Amygdala (tissue), 56 donors: ENCODE results near the gene CELF6.

Source experiments
- DNase-seq, 56 donors: peaks; one replicate each; lab custom pipeline; 2025; lab: John Stamatoyannopoulos, UW

Gene CELF6

GRCh38 chr15:72319985-72320671 lies at the start of gene CELF6:
Gene CELF6, minus strand, starts transcription at chr15:72320157. Its CDS starts 283 bp downstream, at chr15:72319874.
- peak in 52 of 56 donors; percentile 24 to 93 (median 74) for DNase-seq

GRCh38 chr15:72368899-72369298 lies 48.9 kb upstream of the CELF6 start:
- peak in 4 of 56 donors; percentile 2 to 10 (median 4) for DNase-seq

- no peak for DNase-seq
Measured at GRCh38 chr15:72368325-72368724, 48.4 kb upstream of the CELF6 start.

GRCh38 chr15:72365844-72366243 lies 45.9 kb upstream of the CELF6 start:
- DNase-seq: peak in 1 of 56 donors; percentile 6

- DNase-seq: no peak
Measured at GRCh38 chr15:72361176-72361575, 41.2 kb upstream of the CELF6 start.

GRCh38 chr15:72358650-72359171 lies 38.8 kb upstream of the CELF6 start:
- DNase-seq: peak in 21 of 56 donors; percentile 1 to 46 (median 15)

GRCh38 chr15:72358121-72358520 lies 38.2 kb upstream of the CELF6 start:
- DNase-seq: no peak

GRCh38 chr15:72354496-72354895 lies 34.5 kb upstream of the CELF6 start:
- DNase-seq: no peak

- DNase-seq: no peak
Measured at GRCh38 chr15:72353266-72353665, 33.3 kb upstream of the CELF6 start.

- no peak for DNase-seq
Measured at GRCh38 chr15:72345806-72346205, 25.8 kb upstream of the CELF6 start.

- no peak for DNase-seq
Measured at GRCh38 chr15:72345280-72345679, 25.3 kb upstream of the CELF6 start.

- DNase-seq: no peak
Measured at GRCh38 chr15:72344602-72345001, 24.6 kb upstream of the CELF6 start.

GRCh38 chr15:72342385-72342784 lies 22.4 kb upstream of the CELF6 start:
- peak in 2 of 56 donors; percentile 5 to 10 for DNase-seq

GRCh38 chr15:72341361-72341760 lies 21.4 kb upstream of the CELF6 start:
- DNase-seq: no peak

- DNase-seq: no peak
Measured at GRCh38 chr15:72340366-72340765, 20.4 kb upstream of the CELF6 start.

GRCh38 chr15:72339777-72340177 lies 19.8 kb upstream of the CELF6 start:
- peak in 18 of 56 donors; percentile 4 to 54 (median 17) for DNase-seq

- DNase-seq: no peak
Measured at GRCh38 chr15:72338617-72339321, 18.8 kb upstream of the CELF6 start.

- DNase-seq: no peak
Measured at GRCh38 chr15:72338148-72338547, 18.2 kb upstream of the CELF6 start.

- no peak for DNase-seq
Measured at GRCh38 chr15:72334842-72335241, 14.9 kb upstream of the CELF6 start.

GRCh38 chr15:72331021-72331420 lies 11.1 kb upstream of the CELF6 start:
- DNase-seq: no peak

- DNase-seq: no peak
Measured at GRCh38 chr15:72323752-72324151, 3.8 kb upstream of the CELF6 start.
